HPDE6-E6E7 (cell line): ENCODE data around the gene PCLO.
"Not testable (repeated sequence)": the region's sequence is repeated elsewhere in the genome, so short reads cannot be mapped to it uniquely, and the experiment has no call there.

Source experiments
- DNase-seq: peaks from one replicate; pipeline ENCODE4 v3.0.0; 2011; ENCODE audit warnings: missing footprints; ENCODE audit errors: extremely low spot score

Gene PCLO

DNA sequence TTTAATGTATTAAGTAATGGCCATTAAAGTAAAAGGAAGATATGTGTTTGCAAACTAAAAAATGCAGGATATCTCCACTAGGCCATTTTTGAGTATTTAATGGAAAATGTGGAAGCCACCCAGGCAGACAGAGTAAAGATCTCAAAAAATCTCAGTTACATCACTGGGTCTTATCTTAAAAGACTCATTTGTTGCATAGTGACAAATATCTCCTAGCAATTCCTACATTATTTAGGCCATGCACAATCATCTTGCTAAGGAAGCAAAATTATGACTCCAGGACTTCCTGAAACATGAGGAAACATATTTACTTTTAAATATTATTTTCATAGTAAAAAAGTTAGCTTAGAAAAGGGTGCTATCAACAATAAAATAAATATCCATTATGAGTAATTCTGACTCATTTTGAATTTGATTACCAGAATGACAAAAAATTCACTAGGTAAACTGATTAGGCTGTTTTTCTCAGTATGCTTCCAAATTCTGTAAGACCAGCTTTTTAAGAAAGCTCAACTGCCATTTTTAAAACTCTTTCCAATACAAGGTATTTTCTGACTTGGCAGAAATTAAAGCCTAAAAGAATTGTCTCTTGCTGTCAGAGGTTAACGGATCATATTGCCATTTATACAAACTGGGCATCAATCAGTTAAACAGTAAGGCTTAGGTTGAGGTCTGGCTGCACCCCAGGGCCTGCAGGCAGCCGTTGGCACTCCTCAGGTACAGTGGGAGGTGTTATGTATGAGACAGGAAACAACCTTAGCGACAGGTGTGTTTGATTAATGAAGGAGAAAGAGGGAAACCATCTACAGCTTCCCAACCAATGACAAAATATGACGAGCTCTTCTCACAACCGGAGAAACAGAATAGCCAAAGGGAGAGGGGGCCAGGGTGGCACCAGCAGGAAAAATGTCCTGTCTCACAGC is 31.8 kb downstream of the PCLO start:
- no peak for DNase-seq

- no peak for DNase-seq
These were observed 32.5 kb downstream of the PCLO start for GRCh38 chr7:83130191-83130590.

GRCh38 chr7:83119494-83119893 is 43.2 kb downstream of the PCLO start:
- DNase-seq = no peak

GRCh38 chr7:83119026-83119382 is 43.7 kb downstream of the PCLO start:
- no peak for DNase-seq

GRCh38 chr7:83118347-83119025 is 44.2 kb downstream of the PCLO start:
- DNase-seq = no peak

DNA sequence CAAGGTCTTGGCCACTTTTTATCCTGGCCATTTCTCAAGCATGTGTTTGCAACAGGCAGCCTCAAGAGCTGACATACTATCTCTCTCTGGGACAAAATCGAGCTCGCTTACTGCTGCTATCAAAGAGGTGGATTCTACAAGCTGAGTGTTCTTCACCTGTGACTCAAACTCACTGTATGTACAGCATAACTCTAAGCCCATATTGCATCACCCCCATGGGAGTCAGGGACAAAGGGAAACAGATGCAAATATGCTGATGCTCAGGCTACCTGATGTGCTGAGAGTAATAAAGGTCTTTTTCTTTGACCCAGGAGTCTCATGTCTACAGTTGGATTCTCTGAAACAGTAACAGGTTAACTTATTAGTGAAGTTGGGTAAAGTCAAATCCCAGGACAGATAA is 45.2 kb downstream of the PCLO start:
- DNase-seq = no peak

- DNase-seq = no peak
These were observed 51.3 kb downstream of the PCLO start for GRCh38 chr7:83111391-83111790.

DNA sequence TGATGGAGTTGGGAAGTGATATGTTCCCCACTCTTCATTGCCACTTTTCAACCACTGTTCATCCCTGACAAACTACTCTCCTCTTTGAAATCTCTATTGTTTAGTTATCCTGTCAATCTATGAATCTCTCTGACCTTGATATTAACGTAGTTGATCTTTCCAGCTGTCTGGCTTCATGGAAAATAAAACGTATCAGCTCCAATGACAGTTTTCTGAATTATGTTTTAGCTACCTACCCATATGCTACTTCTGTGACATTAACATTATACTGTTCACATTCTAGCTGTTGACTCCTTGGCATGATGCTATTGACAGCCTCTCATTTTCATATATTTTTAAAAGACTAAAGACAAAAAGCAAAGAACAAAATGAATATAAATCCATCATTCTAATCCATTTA is 53.3 kb downstream of the PCLO start:
- no peak for DNase-seq

- no peak for DNase-seq
These were observed 56.7 kb downstream of the PCLO start for GRCh38 chr7:83105948-83106347.

DNA sequence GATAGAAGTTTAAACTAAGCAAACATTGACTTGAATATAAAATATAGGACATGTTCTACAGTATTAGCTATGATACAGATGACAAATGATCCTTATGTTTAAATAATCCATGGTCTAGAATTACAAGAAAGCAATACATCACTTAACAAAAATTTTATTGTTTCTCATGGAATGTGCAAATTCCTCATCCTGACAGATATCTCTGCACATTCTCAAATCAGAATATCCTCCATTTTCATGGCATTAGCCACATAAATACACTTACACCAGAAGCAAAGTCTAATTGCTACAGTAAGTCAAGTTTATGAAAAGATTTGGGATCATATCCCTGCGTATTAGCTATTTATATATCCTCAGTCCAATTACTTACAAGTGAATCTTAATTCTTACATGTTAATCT is 57.6 kb downstream of the PCLO start:
- no peak for DNase-seq

GRCh38 chr7:83101530-83101929 is 61.2 kb downstream of the PCLO start:
- DNase-seq = no peak

GRCh38 chr7:83096065-83096580 is 66.6 kb downstream of the PCLO start:
- no peak for DNase-seq

GRCh38 chr7:83085299-83085698 is 77.4 kb downstream of the PCLO start:
- DNase-seq = no peak

DNA sequence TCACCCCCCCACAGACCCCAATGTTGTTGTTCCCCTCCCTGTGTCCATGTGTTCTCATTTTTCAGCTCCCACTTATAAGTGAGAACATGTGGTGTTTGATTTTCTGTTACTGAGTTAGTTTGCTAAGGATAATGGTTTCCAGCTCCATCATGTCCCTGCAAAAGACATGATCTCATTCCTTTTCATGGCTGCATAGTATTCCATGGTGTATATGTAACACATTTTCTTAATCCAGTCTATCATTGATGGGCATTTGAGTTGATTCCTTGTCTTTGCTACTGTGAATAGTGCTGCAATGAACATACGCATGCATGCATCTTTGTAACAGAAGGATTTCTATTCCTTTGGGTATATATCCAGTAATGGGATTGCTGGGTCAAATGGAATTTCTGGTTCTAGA is 82.8 kb downstream of the PCLO start:
- not testable (repeated sequence) for DNase-seq

DNA sequence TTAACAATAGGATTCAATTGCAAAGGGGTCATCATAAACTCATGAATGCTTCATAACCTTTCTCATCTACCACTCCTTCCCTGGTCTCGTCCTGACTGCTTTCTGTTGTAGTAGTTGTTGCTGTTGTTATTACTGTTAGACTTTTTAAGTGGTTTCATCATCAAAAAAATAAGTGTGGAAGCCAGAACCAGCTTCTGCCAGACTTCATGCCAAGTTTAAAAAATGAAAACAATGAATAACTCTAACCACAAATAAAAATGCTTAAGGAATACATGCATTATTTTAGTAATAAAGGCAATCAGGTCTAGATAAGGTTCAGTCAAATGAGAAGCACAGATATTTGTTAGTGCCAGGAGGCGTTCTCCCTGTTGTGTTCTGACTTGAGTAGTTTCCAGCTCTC is 85.4 kb downstream of the PCLO start:
- no peak for DNase-seq

GRCh38 chr7:83072576-83073517 is 89.8 kb downstream of the PCLO start:
- DNase-seq = no peak

GRCh38 chr7:83065714-83066113 is 97.0 kb downstream of the PCLO start:
- no peak for DNase-seq

- no peak for DNase-seq
These were observed 102.5 kb downstream of the PCLO start for GRCh38 chr7:83060218-83060617.

GRCh38 chr7:83058667-83059066 is 104.0 kb downstream of the PCLO start:
- DNase-seq = no peak

- no peak for DNase-seq
These were observed 107.5 kb downstream of the PCLO start for GRCh38 chr7:83055197-83055596.

- no peak for DNase-seq
These were observed 108.2 kb downstream of the PCLO start for GRCh38 chr7:83054472-83054871.

GRCh38 chr7:83053965-83054364 is 108.7 kb downstream of the PCLO start:
- peak; percentile 12 for DNase-seq
